Fibroblast of lung (primary cell): ENCODE results near the gene BZW2.

Experiments used
- CTCF ChIP-seq, 2 donors: IDR thresholded peaks in 1 of 2; conservative IDR thresholded peaks in 1 of 2; 1 replicate in 1 of 2; 2 replicates in 1 of 2; pipeline ENCODE4 v1.5.1; 2011 to 2012; ENCODE audit warnings: low read length in 2 of 2, control low read depth in 1 of 2, inconsistent platforms in 1 of 2, low read depth in 1 of 2, mild to moderate bottlenecking in 1 of 2
- EZH2 ChIP-seq: IDR thresholded peaks from 2 replicates; pipeline ENCODE4 v1.5.1; 2012; ENCODE audit warnings: low read length, control low read depth, mild to moderate bottlenecking; ENCODE audit errors: missing control alignments

- TF ChIP-seq CTCF (conservative IDR thresholded peaks at IDR 0.05 in 1 of 2, IDR thresholded peaks at IDR 0.05 in 1 of 2; ENCODE audit: low read depth in 1 of 2, low read length in 2 of 2): no peak
- no peak for TF ChIP-seq EZH2
Measured at GRCh38 chr7:16693601-16694318, 47.8 kb downstream of the BZW2 start.
